K562 (cell line): Measurements from ENCODE around the gene PSMD9. TPM values are rescaled to one million over a fixed set of nuclear protein-coding genes. Genes with fewer than 3 reads are reported as not detected.

Experiments
- ATF3 ChIP-seq, 2 experiments: fragments of 450-650 bp in 1 of 2; sonication (generic) in 1 of 2; formaldehyde crosslinking in 1 of 2; IDR thresholded peaks in 1 of 2; conservative IDR thresholded peaks in 1 of 2; 2 replicates each; pipeline versions ENCODE4 v1.6.1 to v1.8.1; 2016 to 2023; ENCODE audit warnings: mild to moderate bottlenecking in 2 of 2, moderate library complexity in 2 of 2, inconsistent platforms in 1 of 2, missing genetic modification reagents in 1 of 2
- CLOCK ChIP-seq: fragments of 250-450 bp; sonication (Bioruptor Pico); IDR thresholded peaks from 2 replicates; pipeline ENCODE4 v1.4.0; 2020; ENCODE audit warnings: mild to moderate bottlenecking, moderate library complexity, borderline replicate concordance
- DDX20 ChIP-seq: fragments of 450-650 bp; IDR thresholded peaks from 2 replicates; pipeline ENCODE4 v1.6.1; 2016; ENCODE audit warnings: missing genetic modification characterization, low read depth, mild to moderate bottlenecking, missing compliant biosample characterization, moderate library complexity
- E2F4 ChIP-seq: sonication (generic); formaldehyde crosslinking; IDR thresholded peaks from 2 replicates; pipeline ENCODE4 v1.8.0; 2022; ENCODE audit warnings: mild to moderate bottlenecking, low read depth, missing genetic modification reagents
- EHMT2 ChIP-seq: fragments of 450-650 bp; IDR thresholded peaks from 2 replicates; pipeline ENCODE4 v1.6.1; 2018; ENCODE audit warnings: antibody characterized with exemption
- JUN ChIP-seq, 2 experiments: sonication (generic) in 1 of 2; formaldehyde crosslinking in 1 of 2; IDR thresholded peaks; 2 replicates each; pipeline versions ENCODE4 v1.6.1 to v1.8.0; 2012 to 2022; ENCODE audit warnings: borderline replicate concordance in 2 of 2, mild to moderate bottlenecking in 2 of 2, improper control_type of control experiment in 1 of 2, low read depth in 1 of 2, low read length in 1 of 2, missing genetic modification reagents in 1 of 2
- JUNB ChIP-seq: fragments of 450-650 bp; formaldehyde crosslinking; conservative IDR thresholded peaks from 2 replicates; pipeline ENCODE4 v1.4.0; 2020; ENCODE audit warnings: mild to moderate bottlenecking
- MAFG ChIP-seq: fragments of 450-650 bp; conservative IDR thresholded peaks from 2 replicates; pipeline ENCODE4 v1.6.1; 2016; ENCODE audit warnings: missing genetic modification characterization, missing compliant biosample characterization
- MEF2D ChIP-seq: conservative IDR thresholded peaks from 2 replicates; pipeline ENCODE4 v1.6.1; 2016; ENCODE audit warnings: low read depth, missing genetic modification characterization, missing compliant biosample characterization
- NRF1 ChIP-seq, 2 experiments: fragments of 450-650 bp; IDR thresholded peaks in 1 of 2; conservative IDR thresholded peaks in 1 of 2; 2 replicates each; pipeline ENCODE4 v1.6.1; 2014; ENCODE audit warnings: mild to moderate bottlenecking in 2 of 2
- PKNOX1 ChIP-seq: fragments of 450-650 bp; IDR thresholded peaks from 2 replicates; pipeline ENCODE4 v1.6.1; 2016
- POLR2AphosphoS5 ChIP-seq: IDR thresholded peaks from 2 replicates; pipeline ENCODE4 v1.6.1; 2011; ENCODE audit warnings: mild to moderate bottlenecking, low read depth, low read length, moderate library complexity; ENCODE audit not compliant: control insufficient read depth, insufficient read depth
- RFX7 ChIP-seq: fragments of 250-450 bp; sonication (Bioruptor Pico); IDR thresholded peaks from 2 replicates; pipeline ENCODE4 v1.5.1; 2021; ENCODE audit warnings: mild to moderate bottlenecking
- SREBF2 ChIP-seq: sonication (generic); formaldehyde crosslinking; IDR thresholded peaks from 2 replicates; pipeline ENCODE4 v1.4.0; 2020; ENCODE audit warnings: mild to moderate bottlenecking, missing genetic modification reagents
- SRSF3 ChIP-seq: fragments of 200-400 bp; formaldehyde crosslinking; IDR thresholded peaks from 2 replicates; pipeline ENCODE4 v1.6.1; 2016; ENCODE audit warnings: mild to moderate bottlenecking, low read length, moderate library complexity; ENCODE audit not compliant: insufficient read depth
- ZNF212 ChIP-seq: fragments of 450-650 bp; formaldehyde crosslinking; IDR thresholded peaks from 2 replicates; pipeline ENCODE4 v1.4.0; 2020; ENCODE audit warnings: mild to moderate bottlenecking
- polyA plus RNA-seq, 8 experiments: library from polyadenylated mRNA; depleted of rRNA in 4 of 8; stranded (reverse) in 5 of 8; unstranded in 3 of 8; fragments of >200 nt; fragmentation: Nextera tagmentation in 2 of 8; fragmentation: Illumina TruSeq in 1 of 8; extraction: Ambion mirVana in 2 of 8; extraction: Trizol in 1 of 8; gene quantifications; 2 replicates each; pipeline versions ENCODE4 v1.2.1 to v1.2.3, GENCODE V29; 2011 to 2014; ENCODE audit warnings: inconsistent platforms in 1 of 8, missing spikeins in 1 of 8
- total RNA-seq, 7 experiments: library from RNA; depleted of rRNA in 6 of 7; stranded (reverse); fragments of >200 nt in 6 of 7; fragmentation: Illumina TruSeq in 2 of 7; extraction: Trizol in 2 of 7; gene quantifications; 2 replicates each; pipeline versions ENCODE4 v1.2.1 to v1.2.3, GENCODE V29; 2011 to 2021; ENCODE audit warnings: low replicate concordance in 1 of 7
- TF ChIP-seq, protein P1 (sequence below): conservative IDR thresholded peaks from 2 replicates; pipeline ENCODE4 v1.6.1; 2011; ENCODE audit warnings: low read depth, mild to moderate bottlenecking, low read length; ENCODE audit not compliant: control insufficient read depth

The PSMD9 gene
- total and polyA plus RNA-seq, 9 of the 15 experiments (the other 6 are each of a cell fraction or from before 2014, with no cell fraction given): 12.2 to 143 (median 61.3) TPM

GRCh38 chr12:121839993-121840761 is 48.4 kb upstream of the PSMD9 start (continued):
- TF ChIP-seq, protein P1, sequence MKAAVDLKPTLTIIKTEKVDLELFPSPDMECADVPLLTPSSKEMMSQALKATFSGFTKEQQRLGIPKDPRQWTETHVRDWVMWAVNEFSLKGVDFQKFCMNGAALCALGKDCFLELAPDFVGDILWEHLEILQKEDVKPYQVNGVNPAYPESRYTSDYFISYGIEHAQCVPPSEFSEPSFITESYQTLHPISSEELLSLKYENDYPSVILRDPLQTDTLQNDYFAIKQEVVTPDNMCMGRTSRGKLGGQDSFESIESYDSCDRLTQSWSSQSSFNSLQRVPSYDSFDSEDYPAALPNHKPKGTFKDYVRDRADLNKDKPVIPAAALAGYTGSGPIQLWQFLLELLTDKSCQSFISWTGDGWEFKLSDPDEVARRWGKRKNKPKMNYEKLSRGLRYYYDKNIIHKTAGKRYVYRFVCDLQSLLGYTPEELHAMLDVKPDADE: no peak
- TF ChIP-seq JUNB: no peak
- TF ChIP-seq EHMT2: no peak
- TF ChIP-seq ATF3 (IDR thresholded peaks at IDR 0.05): peak; percentile 33; the same call in 1 of the 2 replicates
- TF ChIP-seq ATF3 (CRISPR knock-in tag; conservative IDR thresholded peaks at IDR 0.05): no peak
- no peak for TF ChIP-seq DDX20 (tag)
- no peak for TF ChIP-seq POLR2AphosphoS5
- no peak; a peak in 1 of 4 replicates for TF ChIP-seq NRF1 (conservative IDR thresholded peaks at IDR 0.05 in 1 of 2, IDR thresholded peaks at IDR 0.05 in 1 of 2)
- no peak for TF ChIP-seq JUN (IDR thresholded peaks at IDR 0.05; ENCODE audit: borderline replicate concordance, low read depth, low read length)
- TF ChIP-seq JUN (CRISPR knock-in tag; IDR thresholded peaks at IDR 0.05; ENCODE audit: borderline replicate concordance): peak; percentile 78; the same call in 1 of the 2 replicates
- TF ChIP-seq MAFG (tag): no peak
- TF ChIP-seq ZNF212 (CRISPR knock-in tag): no peak
- TF ChIP-seq MEF2D: no peak
- TF ChIP-seq SREBF2 (CRISPR knock-in tag): no peak
- TF ChIP-seq PKNOX1: no peak
- TF ChIP-seq E2F4 (CRISPR knock-in tag): no peak
- TF ChIP-seq CLOCK (CRISPR knock-in tag): no peak
- no peak for TF ChIP-seq SRSF3
- no peak for TF ChIP-seq RFX7 (CRISPR knock-in tag)
